22Rv1 (cell line): ENCODE data around the gene ZNF593.
A peak's percentile ranks its signal among the peaks of the same experiment; 100 is the strongest.

Source experiments
- H3K27ac ChIP-seq: fragments of 450-650 bp; 2 replicates; pipeline ENCODE4 v1.5.1; 2017
- ZFX ChIP-seq: fragments of 450-650 bp; IDR thresholded peaks from 2 replicates; pipeline ENCODE4 v1.6.1; 2017; ENCODE audit warnings: antibody characterized with exemption, borderline replicate concordance
- TF ChIP-seq, protein P1 (sequence below): fragments of 450-650 bp; IDR thresholded peaks from 2 replicates; pipeline ENCODE4 v1.5.1; 2017; ENCODE audit warnings: mild to moderate bottlenecking

Gene ZNF593

DNA sequence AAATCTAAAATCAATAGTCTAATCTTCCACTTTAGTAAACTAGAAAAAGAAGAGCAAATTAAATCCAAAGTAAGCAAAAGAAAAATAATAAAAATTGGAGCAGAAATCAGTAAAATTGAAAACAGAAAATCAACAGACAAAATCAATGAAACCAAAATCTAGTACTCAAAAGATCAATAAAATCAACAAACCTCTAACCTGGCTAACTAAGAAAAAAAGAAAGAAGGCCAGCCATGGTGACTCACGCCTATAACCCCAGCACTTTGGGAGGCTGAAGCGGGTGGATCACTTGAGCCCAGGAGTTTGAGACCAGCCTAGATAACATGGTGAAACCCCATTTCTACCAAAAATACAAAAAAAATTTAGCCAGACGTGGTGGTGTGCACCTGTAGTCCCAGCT is 35.2 kb upstream of the ZNF593 start:
- no peak overlapping the region for H3K27ac ChIP-seq
- TF ChIP-seq ZFX: no peak

DNA sequence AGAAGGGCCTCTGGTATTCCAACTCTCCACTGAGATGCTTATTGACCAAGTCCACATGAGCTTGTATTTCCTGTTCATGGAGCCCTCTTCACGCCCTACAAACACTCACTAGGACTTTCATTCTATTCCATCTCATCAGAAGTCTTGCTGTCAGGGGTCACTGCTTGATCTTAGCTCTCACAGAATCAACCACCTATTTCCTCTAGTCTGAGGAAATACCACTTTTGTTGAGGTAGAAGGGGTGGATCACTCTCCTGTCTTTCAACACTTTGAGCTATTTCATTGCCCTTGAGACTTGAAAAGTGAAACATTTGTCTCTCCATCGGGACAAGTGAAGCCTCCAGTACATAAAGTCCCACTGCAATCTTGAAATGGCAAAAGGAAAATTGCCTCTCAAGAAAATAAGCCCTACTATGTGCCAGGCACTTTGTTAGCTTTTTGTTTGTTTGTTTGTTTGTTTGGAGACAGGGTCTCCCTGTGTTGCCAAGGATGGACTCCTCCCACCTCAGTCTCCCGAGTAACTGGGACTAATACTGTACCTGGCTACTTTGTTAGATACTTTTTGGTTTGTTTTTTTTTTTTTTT is 30.6 kb upstream of the ZNF593 start:
- TF ChIP-seq, protein P1, sequence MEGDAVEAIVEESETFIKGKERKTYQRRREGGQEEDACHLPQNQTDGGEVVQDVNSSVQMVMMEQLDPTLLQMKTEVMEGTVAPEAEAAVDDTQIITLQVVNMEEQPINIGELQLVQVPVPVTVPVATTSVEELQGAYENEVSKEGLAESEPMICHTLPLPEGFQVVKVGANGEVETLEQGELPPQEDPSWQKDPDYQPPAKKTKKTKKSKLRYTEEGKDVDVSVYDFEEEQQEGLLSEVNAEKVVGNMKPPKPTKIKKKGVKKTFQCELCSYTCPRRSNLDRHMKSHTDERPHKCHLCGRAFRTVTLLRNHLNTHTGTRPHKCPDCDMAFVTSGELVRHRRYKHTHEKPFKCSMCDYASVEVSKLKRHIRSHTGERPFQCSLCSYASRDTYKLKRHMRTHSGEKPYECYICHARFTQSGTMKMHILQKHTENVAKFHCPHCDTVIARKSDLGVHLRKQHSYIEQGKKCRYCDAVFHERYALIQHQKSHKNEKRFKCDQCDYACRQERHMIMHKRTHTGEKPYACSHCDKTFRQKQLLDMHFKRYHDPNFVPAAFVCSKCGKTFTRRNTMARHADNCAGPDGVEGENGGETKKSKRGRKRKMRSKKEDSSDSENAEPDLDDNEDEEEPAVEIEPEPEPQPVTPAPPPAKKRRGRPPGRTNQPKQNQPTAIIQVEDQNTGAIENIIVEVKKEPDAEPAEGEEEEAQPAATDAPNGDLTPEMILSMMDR: no peak
- no peak for TF ChIP-seq ZFX
- no peak overlapping the region for H3K27ac ChIP-seq

DNA sequence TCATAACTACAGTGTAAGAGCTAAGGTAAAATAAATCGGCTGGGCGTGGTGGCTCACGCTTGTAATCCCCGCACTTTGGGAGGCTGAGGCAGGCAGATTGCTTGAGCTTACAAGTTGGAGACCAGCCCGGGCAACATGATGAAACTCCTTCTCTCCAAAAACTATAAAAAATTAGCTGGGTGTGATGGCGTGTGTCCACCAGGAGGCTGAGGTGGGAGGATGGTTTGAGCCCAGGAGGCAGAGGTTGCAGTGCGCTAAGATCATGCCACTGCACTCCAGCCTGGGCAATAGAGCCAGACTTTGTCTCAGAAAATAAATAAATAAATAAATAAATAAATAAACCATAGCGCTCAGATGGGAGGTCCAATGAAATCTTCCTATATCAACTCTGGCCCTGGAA is 27.5 kb upstream of the ZNF593 start:
- no peak for TF ChIP-seq ZFX
- TF ChIP-seq, protein P1: no peak
- H3K27ac ChIP-seq: no peak overlapping the region

DNA sequence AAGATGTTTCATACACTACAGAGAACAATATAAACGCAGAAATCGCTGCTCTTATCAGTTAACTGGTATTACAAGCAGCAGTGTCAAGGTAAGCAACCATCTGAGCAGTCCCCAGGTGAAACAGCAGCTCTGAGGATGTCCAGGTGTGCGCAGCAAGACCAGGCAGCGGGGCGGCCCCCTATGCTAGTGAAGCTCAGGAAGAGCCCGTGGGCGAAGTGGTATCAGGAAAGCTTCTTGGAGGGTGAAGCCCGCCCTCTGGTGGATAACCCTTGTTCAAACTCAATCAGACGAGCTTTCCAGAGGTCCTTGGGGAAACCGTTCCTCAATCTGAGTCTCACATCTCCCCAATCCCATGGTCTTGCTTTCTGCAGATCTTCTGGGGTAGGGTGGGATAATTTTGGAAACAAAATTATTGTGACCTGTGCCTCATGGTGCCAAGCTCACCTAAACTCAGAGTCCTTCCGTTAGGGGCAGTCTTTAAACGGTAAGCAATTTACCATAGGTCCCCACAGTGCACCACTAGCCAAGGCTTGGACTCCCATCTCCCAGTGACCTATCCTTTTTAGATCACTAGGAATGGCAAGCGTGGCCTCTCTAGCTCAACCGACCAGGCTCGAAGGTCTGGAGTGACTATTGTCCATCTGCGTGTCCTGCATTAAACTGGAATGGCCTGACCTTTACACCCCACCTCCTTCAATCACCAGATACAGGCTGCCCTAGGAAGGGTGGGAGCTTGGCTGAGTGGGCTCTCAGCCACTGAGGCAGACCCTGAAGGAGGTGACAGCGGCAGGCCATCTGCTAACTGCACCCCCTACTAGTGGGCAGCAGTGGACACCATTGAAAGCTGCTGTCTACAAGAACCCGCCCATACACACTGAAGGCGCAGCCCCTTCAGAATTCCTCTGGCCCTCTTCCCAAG is 24.4 kb upstream of the ZNF593 start:
- no peak overlapping the region for H3K27ac ChIP-seq
- TF ChIP-seq, protein P1: peak; percentile 87
- TF ChIP-seq ZFX: no peak

DNA sequence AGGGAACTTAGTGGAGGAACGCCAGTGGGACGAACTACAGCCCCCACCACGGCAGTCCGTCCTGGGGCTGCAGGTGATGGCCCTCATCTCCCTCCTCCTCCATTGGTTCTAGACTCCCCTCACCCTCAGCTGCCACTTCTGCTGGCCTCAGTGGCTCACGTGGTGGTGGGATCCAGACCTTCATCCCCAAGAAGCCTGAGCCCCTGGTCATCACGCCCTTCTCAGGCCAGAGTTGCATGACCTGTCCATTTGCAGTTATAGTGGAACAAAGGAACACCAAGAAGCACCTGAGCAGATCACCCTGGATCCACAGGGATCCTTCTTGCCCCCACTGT is 23.8 kb upstream of the ZNF593 start:
- H3K27ac ChIP-seq: no peak overlapping the region
- TF ChIP-seq ZFX: no peak
- TF ChIP-seq, protein P1: no peak

DNA sequence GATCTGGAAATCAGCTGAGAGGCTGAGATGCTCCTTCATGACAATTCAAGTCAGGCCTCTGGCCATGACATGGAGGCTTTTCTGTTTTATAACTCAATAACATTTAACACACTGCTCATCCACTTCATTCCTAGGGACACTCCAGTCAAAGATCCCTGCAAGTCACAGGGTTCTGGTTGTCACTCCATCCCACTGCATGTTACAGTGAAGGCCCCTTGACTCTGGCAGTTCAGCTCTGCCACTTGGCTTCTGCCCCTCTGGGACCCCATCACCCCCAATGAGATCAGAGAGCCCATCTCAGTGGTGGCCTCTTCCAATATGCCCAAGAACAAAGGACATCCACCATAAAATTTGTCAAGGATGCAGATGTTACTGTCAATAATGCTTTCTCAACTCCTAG is 20.8 kb upstream of the ZNF593 start:
- H3K27ac ChIP-seq: no peak overlapping the region
- TF ChIP-seq, protein P1: no peak
- no peak for TF ChIP-seq ZFX

DNA sequence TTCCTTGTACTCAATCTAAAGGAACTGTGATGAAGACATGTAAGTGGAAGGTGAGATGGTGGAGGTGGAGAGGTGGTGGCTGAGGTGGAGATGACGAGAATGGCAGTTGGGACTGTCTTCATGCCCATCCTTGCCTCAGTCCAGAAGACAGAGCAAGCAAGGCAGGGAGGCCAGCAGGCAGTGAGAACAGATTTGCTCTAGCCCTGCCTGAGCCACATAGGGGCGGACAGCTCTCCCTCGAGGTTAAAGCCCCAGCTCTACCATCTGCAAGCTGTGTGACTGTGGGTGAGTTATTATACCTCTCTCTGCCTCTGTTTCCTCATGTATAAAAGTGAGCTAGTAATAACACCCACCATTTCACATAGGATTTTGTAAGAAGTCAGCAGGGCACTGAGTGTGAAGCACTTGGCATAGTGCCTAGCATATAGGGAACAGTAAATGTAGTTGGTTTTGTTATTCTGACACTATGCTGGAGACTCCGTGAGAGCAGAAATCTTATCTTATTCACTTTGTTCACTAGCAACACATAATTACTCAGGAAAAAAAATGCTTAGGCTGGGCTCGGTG is 15.7 kb upstream of the ZNF593 start:
- no peak overlapping the region for H3K27ac ChIP-seq
- TF ChIP-seq, protein P1: no peak
- no peak for TF ChIP-seq ZFX
